CD4-positive, alpha-beta T cell treated with Interleukin-6 for 4 hours (primary cell): ENCODE data around the gene CYTH4.
A peak's percentile ranks its signal among the peaks of the same experiment; 100 is the strongest.

Experiments used
- DNase-seq: peaks from one replicate; pipeline ENCODE4 v3.0.0-alpha.2; 2020; ENCODE audit warnings: mixed read lengths

The CYTH4 gene

GRCh38 chr22:37273126-37273845, 9.0 kb upstream of the CYTH4 start:
- no peak for DNase-seq

- no peak for DNase-seq
Observed at GRCh38 chr22:37273846-37274225, 8.5 kb upstream of the CYTH4 start.

- DNase-seq = no peak
Observed at GRCh38 chr22:37274380-37274862, 7.9 kb upstream of the CYTH4 start.

- DNase-seq = no peak
Observed at GRCh38 chr22:37275134-37275533, 7.2 kb upstream of the CYTH4 start.

- peak; percentile 35 for DNase-seq
Observed at GRCh38 chr22:37275622-37276021, 6.7 kb upstream of the CYTH4 start.

- no peak for DNase-seq
Observed at GRCh38 chr22:37276776-37277175, 5.5 kb upstream of the CYTH4 start.

GRCh38 chr22:37277384-37277783, 4.9 kb upstream of the CYTH4 start:
- no peak for DNase-seq

- DNase-seq = no peak
Observed at GRCh38 chr22:37278261-37278660, 4.0 kb upstream of the CYTH4 start.

GRCh38 chr22:37279331-37280181, 2.8 kb upstream of the CYTH4 start:
- DNase-seq = no peak

GRCh38 chr22:37280718-37281117, 1.6 kb upstream of the CYTH4 start:
- no peak for DNase-seq

- DNase-seq = no peak
Observed at GRCh38 chr22:37281195-37281594, 1.1 kb upstream of the CYTH4 start.

GRCh38 chr22:37281646-37282384, 493 bp upstream of the CYTH4 start:
- DNase-seq = no peak

- peak; percentile 65 for DNase-seq
Observed at GRCh38 chr22:37283393-37283937, 1.2 kb downstream of the CYTH4 start.

GRCh38 chr22:37284126-37284804, 2.0 kb downstream of the CYTH4 start:
- DNase-seq = no peak

GRCh38 chr22:37284805-37285355, 2.6 kb downstream of the CYTH4 start:
- peak; percentile 79 for DNase-seq

- DNase-seq = no peak
Observed at GRCh38 chr22:37285937-37286336, 3.6 kb downstream of the CYTH4 start.

GRCh38 chr22:37287550-37287951, 5.2 kb downstream of the CYTH4 start:
- no peak for DNase-seq

GRCh38 chr22:37288521-37288920, 6.2 kb downstream of the CYTH4 start:
- no peak for DNase-seq

GRCh38 chr22:37289156-37289735, 6.9 kb downstream of the CYTH4 start:
- no peak for DNase-seq

- DNase-seq = no peak
Observed at GRCh38 chr22:37290737-37291136, 8.4 kb downstream of the CYTH4 start.

- DNase-seq = no peak
Observed at GRCh38 chr22:37291559-37292298, 9.4 kb downstream of the CYTH4 start.
